H9 (cell line): Measurements from ENCODE around the gene CASP8AP2. TPM values are rescaled to one million over a fixed set of nuclear protein-coding genes. Genes with fewer than 3 reads are reported as not detected.

Experiments
- DNase-seq: peaks from one replicate; pipeline ENCODE4 v3.0.0-alpha.2; 2017
- H2AFZ ChIP-seq: one replicate; pipeline ENCODE4 v1.6.1; 2013; ENCODE audit warnings: mild to moderate bottlenecking, low read length, control low read depth, moderate library complexity
- H2AK5ac ChIP-seq: 2 replicates; pipeline ENCODE4 v1.6.1; 2013; ENCODE audit warnings: low read length, control low read depth, mixed read lengths; ENCODE audit not compliant: insufficient read length
- H2BK120ac ChIP-seq: one replicate; pipeline ENCODE4 v1.6.1; 2013; ENCODE audit warnings: low read depth, mild to moderate bottlenecking, low read length, control low read depth, inconsistent platforms; ENCODE audit not compliant: poor library complexity, severe bottlenecking
- H2BK12ac ChIP-seq: 2 replicates; pipeline ENCODE4 v1.6.1; 2013; ENCODE audit warnings: low read length, control low read depth, mixed read lengths, low read depth; ENCODE audit not compliant: insufficient read length
- H2BK15ac ChIP-seq: 2 replicates; pipeline ENCODE4 v1.6.1; 2013; ENCODE audit warnings: low read depth, low read length, control low read depth
- H2BK20ac ChIP-seq: one replicate; pipeline ENCODE4 v1.6.1; 2013; ENCODE audit warnings: low read depth, mild to moderate bottlenecking, low read length, control low read depth, inconsistent platforms; ENCODE audit not compliant: poor library complexity, severe bottlenecking
- H2BK5ac ChIP-seq: 2 replicates; pipeline ENCODE4 v1.6.1; 2013; ENCODE audit warnings: low read length, control low read depth, mixed read lengths; ENCODE audit not compliant: insufficient read length
- H3K14ac ChIP-seq: 2 replicates; pipeline ENCODE4 v1.6.1; 2013; ENCODE audit warnings: low read length, control low read depth; ENCODE audit not compliant: insufficient read depth
- H3K18ac ChIP-seq: 2 replicates; pipeline ENCODE4 v1.6.1; 2013; ENCODE audit warnings: low read depth, mild to moderate bottlenecking, mixed read lengths, low read length, control low read depth; ENCODE audit not compliant: insufficient read length
- H3K23ac ChIP-seq: 2 replicates; pipeline ENCODE4 v1.6.1; 2013; ENCODE audit warnings: low read length, control low read depth, mixed read lengths, low read depth; ENCODE audit not compliant: insufficient read length
- H3K23me2 ChIP-seq: 2 replicates; pipeline ENCODE4 v1.6.1; 2013; ENCODE audit warnings: low read depth, mild to moderate bottlenecking, mixed read lengths, low read length, control low read depth; ENCODE audit not compliant: insufficient read length, poor library complexity, severe bottlenecking
- H3K27ac ChIP-seq: 2 replicates; pipeline ENCODE4 v1.5.1; 2013; ENCODE audit warnings: low read length, control low read depth, mixed read lengths, low read depth; ENCODE audit not compliant: insufficient read length
- H3K27me3 ChIP-seq: 2 replicates; pipeline ENCODE4 v1.6.1; 2013; ENCODE audit warnings: low read length, control low read depth, inconsistent platforms; ENCODE audit not compliant: insufficient read depth
- H3K4ac ChIP-seq: 2 replicates; pipeline ENCODE4 v1.6.1; 2013; ENCODE audit warnings: low read depth, mild to moderate bottlenecking, control low read depth, inconsistent platforms, low read length, moderate library complexity
- H3K4me1 ChIP-seq: 2 replicates; pipeline ENCODE4 v1.6.1; 2013; ENCODE audit warnings: low read length, control low read depth, inconsistent platforms; ENCODE audit not compliant: insufficient read depth
- H3K4me2 ChIP-seq: 2 replicates; pipeline ENCODE4 v1.6.1; 2013; ENCODE audit warnings: low read length, control low read depth, mixed read lengths; ENCODE audit not compliant: insufficient read length, insufficient read depth
- H3K56ac ChIP-seq: 2 replicates; pipeline ENCODE4 v1.6.1; 2013; ENCODE audit warnings: low read depth, mild to moderate bottlenecking, mixed read lengths, low read length, control low read depth; ENCODE audit not compliant: insufficient read length
- H3K79me1 ChIP-seq: 2 replicates; pipeline ENCODE4 v1.6.1; 2013; ENCODE audit warnings: low read depth, mild to moderate bottlenecking, moderate library complexity, low read length, control low read depth, inconsistent platforms; ENCODE audit not compliant: insufficient read depth, poor library complexity, severe bottlenecking
- H3K79me2 ChIP-seq: 2 replicates; pipeline ENCODE4 v1.6.1; 2013; ENCODE audit warnings: low read length, control low read depth, inconsistent platforms; ENCODE audit not compliant: insufficient read depth
- H3K9ac ChIP-seq: 2 replicates; pipeline ENCODE4 v1.6.1; 2013; ENCODE audit warnings: low read length, control low read depth, mixed read lengths; ENCODE audit not compliant: insufficient read length; ENCODE audit errors: extremely low read depth
- H3K9me3 ChIP-seq: one replicate; pipeline ENCODE4 v1.6.1; 2013; ENCODE audit warnings: low read depth, low read length, inconsistent platforms; ENCODE audit not compliant: control insufficient read depth
- H3T11ph ChIP-seq: one replicate; pipeline ENCODE4 v1.6.1; 2013; ENCODE audit warnings: mild to moderate bottlenecking, low read length, control low read depth, inconsistent platforms
- H4K20me1 ChIP-seq: one replicate; pipeline ENCODE4 v1.6.1; 2013; ENCODE audit not compliant: control insufficient read depth, insufficient read length, insufficient read depth
- H4K5ac ChIP-seq: 2 replicates; pipeline ENCODE4 v1.6.1; 2013; ENCODE audit warnings: low read depth, mild to moderate bottlenecking, mixed read lengths, low read length, control low read depth; ENCODE audit not compliant: insufficient read length
- H4K8ac ChIP-seq: replicated peaks from 2 replicates; pipeline ENCODE4 v1.6.1; 2013; ENCODE audit warnings: low read length, control low read depth, mixed read lengths, low read depth; ENCODE audit not compliant: insufficient read length
- H4K91ac ChIP-seq: 2 replicates; pipeline ENCODE4 v1.6.1; 2013; ENCODE audit warnings: low read depth, mild to moderate bottlenecking, moderate library complexity, mixed read lengths, low read length, control low read depth; ENCODE audit not compliant: insufficient read length
- H3K27ac Mint-ChIP-seq, 3 experiments: 2 replicates in 2 of 3; 3 replicates in 1 of 3; pipeline ENCODE4 v1.8.0; 2020 to 2021; ENCODE audit warnings: mixed read lengths in 3 of 3, mild to moderate bottlenecking in 1 of 3, moderate library complexity in 1 of 3
- H3K27me3 Mint-ChIP-seq: 2 replicates; pipeline ENCODE4 v1.8.0; 2021; ENCODE audit warnings: low read depth, mild to moderate bottlenecking, moderate library complexity, mixed read lengths
- H3K36me3 Mint-ChIP-seq, 3 experiments: 2 replicates in 2 of 3; 3 replicates in 1 of 3; pipeline ENCODE4 v1.8.0; 2020 to 2021; ENCODE audit warnings: low read depth in 3 of 3, mixed read lengths in 3 of 3; ENCODE audit not compliant: insufficient read depth in 1 of 3
- H3K4me1 Mint-ChIP-seq, 2 experiments: 2 replicates each; pipeline ENCODE4 v1.8.0; 2020; ENCODE audit warnings: mixed read lengths in 2 of 2
- H3K4me3 Mint-ChIP-seq, 2 experiments: 2 replicates in 1 of 2; 3 replicates in 1 of 2; pipeline ENCODE4 v1.8.0; 2020 to 2021; ENCODE audit warnings: mild to moderate bottlenecking in 2 of 2, mixed read lengths in 2 of 2, moderate library complexity in 1 of 2
- H3K9me3 Mint-ChIP-seq, 2 experiments: 2 replicates in 1 of 2; 3 replicates in 1 of 2; pipeline ENCODE4 v1.8.0; 2020; ENCODE audit warnings: mild to moderate bottlenecking in 2 of 2, mixed read lengths in 2 of 2, moderate library complexity in 1 of 2
- WGBS: extraction: QIAGEN DNeasy Blood & Tissue Kit; methylation state at CpG from one replicate; pipeline ENCODE4 v1.1.7; 2013; ENCODE audit warnings: missing lambda C conversion rate, low lambda C conversion rate, mixed read lengths; ENCODE audit not compliant: insufficient read length; ENCODE audit errors: extremely low coverage; 5-methylcytosine and 5-hydroxymethylcytosine counted together
- total RNA-seq: library from RNA; stranded (reverse); gene quantifications from 2 replicates; pipeline ENCODE4 v1.2.1, GENCODE V29; 2021
- TF ChIP-seq, protein P1 (sequence below): fragments of 200-600 bp; sonication (generic); conservative IDR thresholded peaks from 3 replicates; pipeline ENCODE4 v1.8.0; 2021; ENCODE audit warnings: antibody characterized with exemption, mild to moderate bottlenecking

Gene CASP8AP2
- total RNA-seq, 1 experiment from 2014 or later, result 33.6 TPM

DNA sequence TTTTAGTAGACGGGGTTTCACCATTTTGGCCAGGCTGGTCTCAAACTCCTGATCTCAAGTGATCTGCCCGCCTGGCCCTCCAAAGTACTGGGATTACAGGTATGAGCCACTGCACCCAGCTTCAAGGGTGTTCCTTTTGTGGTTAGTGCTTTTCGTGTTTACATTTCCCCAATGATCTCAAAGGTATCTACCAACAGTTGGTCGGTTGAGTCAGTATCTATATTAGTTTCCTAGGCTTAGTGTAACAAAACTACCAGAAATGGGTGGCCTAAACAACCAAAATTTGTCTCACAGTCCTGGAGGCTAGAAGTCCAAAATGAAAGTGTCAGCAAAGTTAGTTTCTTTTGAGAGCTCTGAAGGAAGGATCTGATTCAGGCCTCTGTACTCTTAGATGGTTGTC lies 30.1 kb downstream of the CASP8AP2 start:
- Histone ChIP-seq H3K27ac (no peak overlapping the region), H3K4me1 (no peaks in the 10 kb centered on the region), H2BK5ac (no peak overlapping the region), H3K9ac (no peak overlapping the region), H3K23ac (no peak overlapping the region), H3K79me1 (no peaks in the 10 kb centered on the region), H3K4me2 (no peak overlapping the region), H3K23me2 (no peaks in the 10 kb centered on the region), H3K18ac (no peak overlapping the region), H2BK15ac (no peak overlapping the region), H3K9me3 (no peaks in the 10 kb centered on the region), H3K79me2 (no peaks in the 10 kb centered on the region), H3K4ac (no peak overlapping the region), H2BK20ac (no peak overlapping the region), H3T11ph (no peak overlapping the region), H4K91ac (no peak overlapping the region), H2AFZ (no peak overlapping the region), H2AK5ac (no peak overlapping the region), H2BK120ac (no peak overlapping the region), H4K8ac (no peak overlapping the region), H3K14ac (no peak overlapping the region), H3K56ac (no peak overlapping the region), H3K27me3 (no peaks in the 10 kb centered on the region), H4K20me1 (no peaks in the 10 kb centered on the region), H4K5ac (no peak overlapping the region), H2BK12ac (no peak overlapping the region)
- no peaks in the 10 kb centered on the region for H3K4me1 Mint-ChIP-seq
- H3K9me3 Mint-ChIP-seq, result no peaks in the 10 kb centered on the region
- no peaks in the 10 kb centered on the region for H3K27me3 Mint-ChIP-seq
- no peak overlapping the region for H3K4me3 Mint-ChIP-seq
- WGBS, result no CpG with 5 or more reads among the region's 4 CpGs
- H3K36me3 Mint-ChIP-seq, result peaks cover 56 to 82% (median 77%) of the 10 kb centered on the region in 3 experiments
- no peak overlapping the region for H3K27ac Mint-ChIP-seq
- TF ChIP-seq, protein P1, sequence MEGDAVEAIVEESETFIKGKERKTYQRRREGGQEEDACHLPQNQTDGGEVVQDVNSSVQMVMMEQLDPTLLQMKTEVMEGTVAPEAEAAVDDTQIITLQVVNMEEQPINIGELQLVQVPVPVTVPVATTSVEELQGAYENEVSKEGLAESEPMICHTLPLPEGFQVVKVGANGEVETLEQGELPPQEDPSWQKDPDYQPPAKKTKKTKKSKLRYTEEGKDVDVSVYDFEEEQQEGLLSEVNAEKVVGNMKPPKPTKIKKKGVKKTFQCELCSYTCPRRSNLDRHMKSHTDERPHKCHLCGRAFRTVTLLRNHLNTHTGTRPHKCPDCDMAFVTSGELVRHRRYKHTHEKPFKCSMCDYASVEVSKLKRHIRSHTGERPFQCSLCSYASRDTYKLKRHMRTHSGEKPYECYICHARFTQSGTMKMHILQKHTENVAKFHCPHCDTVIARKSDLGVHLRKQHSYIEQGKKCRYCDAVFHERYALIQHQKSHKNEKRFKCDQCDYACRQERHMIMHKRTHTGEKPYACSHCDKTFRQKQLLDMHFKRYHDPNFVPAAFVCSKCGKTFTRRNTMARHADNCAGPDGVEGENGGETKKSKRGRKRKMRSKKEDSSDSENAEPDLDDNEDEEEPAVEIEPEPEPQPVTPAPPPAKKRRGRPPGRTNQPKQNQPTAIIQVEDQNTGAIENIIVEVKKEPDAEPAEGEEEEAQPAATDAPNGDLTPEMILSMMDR, result no peak
- DNase-seq, result no peak
